Progenitor cell of endocrine pancreas (in vitro differentiated cells): ENCODE data around the gene SLC35D2. TPM values are rescaled to one million over a fixed set of nuclear protein-coding genes. Genes with fewer than 3 reads are reported as not detected.

Experiments used
- DNase-seq: peaks from one replicate; pipeline ENCODE4 v3.0.0; 2021; ENCODE audit warnings: low spot score; ENCODE audit not compliant: unreplicated experiment
- H3K27ac Mint-ChIP-seq: 2 replicates; pipeline ENCODE4 v1.8.0; 2021; ENCODE audit warnings: mild to moderate bottlenecking, moderate library complexity, mixed read lengths
- H3K27me3 Mint-ChIP-seq: 2 replicates; pipeline ENCODE4 v1.8.0; 2021; ENCODE audit warnings: mixed read lengths
- H3K36me3 Mint-ChIP-seq: 2 replicates; pipeline ENCODE4 v1.8.0; 2022; ENCODE audit warnings: mixed read lengths; ENCODE audit not compliant: insufficient read depth
- H3K4me1 Mint-ChIP-seq: 2 replicates; pipeline ENCODE4 v1.8.0; 2021; ENCODE audit warnings: low read depth, mixed read lengths
- H3K4me3 Mint-ChIP-seq: 2 replicates; pipeline ENCODE4 v1.8.0; 2021; ENCODE audit warnings: low read depth, mild to moderate bottlenecking, moderate library complexity, mixed read lengths
- H3K9me3 Mint-ChIP-seq: 2 replicates; pipeline ENCODE4 v1.8.0; 2021; ENCODE audit warnings: low read depth, mixed read lengths
- CTCF ChIP-seq: fragments of 200-600 bp; sonication (generic); IDR thresholded peaks from one replicate; pipeline ENCODE4 v1.5.0; 2021; ENCODE audit warnings: antibody characterized with exemption, mild to moderate bottlenecking; ENCODE audit not compliant: unreplicated experiment
- total RNA-seq: library from RNA; stranded (reverse); gene quantifications from 2 replicates; pipeline ENCODE4 v1.2.1, GENCODE V29; 2021

SLC35D2 gene
- total RNA-seq, 1 donor from 2014 or later, result 52.6 TPM

DNA sequence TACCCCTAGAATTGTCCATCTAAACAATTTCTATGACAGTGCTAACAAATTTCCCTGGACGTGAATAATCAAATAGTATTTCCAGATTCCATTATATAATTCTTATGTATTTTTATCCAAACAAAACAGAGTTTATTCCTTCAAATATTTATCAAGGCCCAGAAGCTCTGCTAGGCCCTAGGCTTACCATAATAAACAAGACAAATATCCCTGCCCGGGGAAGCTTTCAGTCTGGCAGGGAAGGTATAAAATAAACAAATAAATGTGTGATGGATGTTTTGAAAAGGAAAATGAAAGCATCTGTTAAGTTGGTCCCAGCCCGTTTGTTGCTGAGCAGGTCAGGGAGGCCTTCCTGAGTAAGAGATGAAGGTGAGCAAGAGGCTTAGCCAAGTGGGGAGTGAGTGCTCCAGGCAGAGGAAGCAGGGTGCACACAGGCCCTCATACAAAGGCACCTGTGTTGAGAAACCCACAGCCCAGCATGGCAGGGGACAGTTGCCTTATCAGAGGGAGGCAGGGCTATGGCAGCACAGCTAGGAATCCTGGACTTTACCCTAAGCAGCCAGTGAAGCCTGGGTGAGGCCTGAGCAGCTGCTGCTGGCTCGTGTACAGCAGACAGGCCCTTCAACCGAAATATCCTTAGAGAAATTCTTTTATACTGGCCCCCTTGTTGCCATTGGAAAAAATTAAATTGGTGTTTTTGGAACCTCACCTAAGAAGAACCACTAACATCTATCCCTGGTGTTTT lies 7.7 kb upstream of the SLC35D2 start:
- Mint-ChIP-seq H3K27ac (peak overlapping the region; percentile 94), H3K36me3 (peaks cover 7% of the 10 kb centered on the region), H3K27me3 (no peaks in the 10 kb centered on the region), H3K4me1 (peaks cover 9% of the 10 kb centered on the region), H3K9me3 (no peaks in the 10 kb centered on the region), H3K4me3 (no peak overlapping the region)
- DNase-seq, result no peak
- no peak for TF ChIP-seq CTCF

DNA sequence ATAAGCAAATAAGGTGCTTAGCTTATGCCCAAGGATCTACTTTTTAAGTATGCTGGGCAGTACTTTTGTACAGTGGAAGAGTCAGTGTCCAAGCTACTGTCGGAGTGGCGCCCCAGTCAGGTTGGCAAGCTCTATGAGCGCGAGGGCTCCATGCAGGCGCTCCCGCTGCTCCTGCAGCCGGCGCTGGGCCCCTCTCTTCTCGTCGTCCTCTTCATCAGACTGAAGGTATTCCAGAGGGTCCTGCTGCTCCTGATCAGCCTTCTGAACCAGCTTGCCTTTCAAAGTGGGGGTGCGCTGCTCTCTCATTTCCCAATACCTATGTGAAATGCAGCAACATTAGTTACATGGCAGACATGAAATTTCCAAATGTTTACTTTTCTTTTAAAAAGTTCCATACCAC lies 4.6 kb upstream of the SLC35D2 start:
- H3K27me3 Mint-ChIP-seq, result no peaks in the 10 kb centered on the region
- no peak for TF ChIP-seq CTCF
- no peaks in the 10 kb centered on the region for H3K9me3 Mint-ChIP-seq
- H3K27ac Mint-ChIP-seq, result no peak overlapping the region
- peaks cover 8% of the 10 kb centered on the region for H3K36me3 Mint-ChIP-seq
- peaks cover 16% of the 10 kb centered on the region for H3K4me1 Mint-ChIP-seq
- no peak for DNase-seq
- no peak overlapping the region for H3K4me3 Mint-ChIP-seq

GRCh38 chr9:96386157-96386556 lies 2.6 kb upstream of the SLC35D2 start:
- Mint-ChIP-seq H3K9me3 (no peaks in the 10 kb centered on the region), H3K27me3 (no peaks in the 10 kb centered on the region), H3K4me3 (no peak overlapping the region), H3K27ac (no peak overlapping the region), H3K36me3 (peaks cover 10% of the 10 kb centered on the region), H3K4me1 (peaks cover 25% of the 10 kb centered on the region)
- TF ChIP-seq CTCF, result no peak
- DNase-seq, result no peak

- no peak for DNase-seq
- TF ChIP-seq CTCF, result no peak
- no peaks in the 10 kb centered on the region for H3K27me3 Mint-ChIP-seq
- peaks cover 25% of the 10 kb centered on the region for H3K4me1 Mint-ChIP-seq
- peak overlapping the region; percentile 94 for H3K27ac Mint-ChIP-seq
- peaks cover 13% of the 10 kb centered on the region for H3K36me3 Mint-ChIP-seq
- no peaks in the 10 kb centered on the region for H3K9me3 Mint-ChIP-seq
- peak overlapping the region; percentile 82 for H3K4me3 Mint-ChIP-seq
Measured at GRCh38 chr9:96382839-96383164, 709 bp downstream of the SLC35D2 start.

DNA sequence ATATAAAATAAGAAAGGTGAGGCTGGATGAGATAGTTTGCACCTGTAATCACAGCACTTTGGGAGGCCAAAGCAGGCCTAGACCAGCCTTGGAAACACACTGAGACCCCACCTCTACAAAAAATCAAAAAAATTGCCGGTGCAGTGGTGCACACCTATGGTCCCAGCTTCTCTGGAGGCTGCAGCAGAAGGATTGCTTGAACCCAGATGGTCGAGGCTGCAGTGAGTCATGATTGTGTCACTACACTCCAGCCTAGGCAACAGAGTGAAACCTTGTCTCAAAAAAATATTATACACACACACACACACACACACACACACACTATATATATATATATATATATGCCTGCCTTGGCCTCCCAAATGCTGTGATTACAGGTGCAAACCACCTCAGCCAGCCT lies 1.3 kb downstream of the SLC35D2 start:
- Mint-ChIP-seq H3K4me1 (peaks cover 31% of the 10 kb centered on the region), H3K27me3 (no peaks in the 10 kb centered on the region), H3K36me3 (peaks cover 13% of the 10 kb centered on the region), H3K4me3 (peak overlapping the region; percentile 82), H3K27ac (no peak overlapping the region), H3K9me3 (no peaks in the 10 kb centered on the region)
- TF ChIP-seq CTCF, result no peak
- DNase-seq, result no peak
